Right lobe of liver (tissue), 6 donors: ENCODE data around the gene NT5DC3. TPM values are rescaled to one million over a fixed set of nuclear protein-coding genes. Genes with fewer than 3 reads are reported as not detected.

Experiments used
- ATAC-seq, 4 donors: fragments of 200-7000 bp; cut with Tn5 transposase; one replicate each; pipeline ENCODE4 v1.9.1; 2020; ENCODE audit warnings: mild to moderate bottlenecking in 4 of 4, moderate library complexity in 4 of 4
- DNase-seq, 3 donors: peaks; one replicate each; pipeline ENCODE4 v3.0.0-alpha.2; 2020
- H3K27ac ChIP-seq, 3 donors: fragments of 200-600 bp; one replicate each; pipeline ENCODE4 v1.8.0; 2022
- H3K27me3 ChIP-seq, 2 donors: fragments of 200-600 bp; one replicate each; pipeline ENCODE4 v1.8.0; 2022
- H3K36me3 ChIP-seq, 4 donors: fragments of 200-600 bp; sonication (generic) in 1 of 4; one replicate each; pipeline versions ENCODE4 v1.5.1 to v1.8.0; 2017 to 2022; ENCODE audit warnings: control low read depth in 1 of 4
- H3K4me1 ChIP-seq, 4 donors: fragments of 200-600 bp; sonication (generic) in 1 of 4; one replicate each; pipeline versions ENCODE4 v1.5.1 to v1.8.0; 2017 to 2022; ENCODE audit warnings: control low read depth in 1 of 4
- H3K4me3 ChIP-seq, 3 donors: fragments of 200-600 bp; one replicate each; pipeline ENCODE4 v1.8.0; 2022
- H3K9me3 ChIP-seq, 4 donors: fragments of 200-600 bp; sonication (generic) in 1 of 4; one replicate each; pipeline versions ENCODE4 v1.5.1 to v1.8.0; 2017 to 2022; ENCODE audit warnings: control low read depth in 1 of 4
- CTCF ChIP-seq, 4 donors: fragments of 200-600 bp in 3 of 4; fragments of 450-650 bp in 1 of 4; IDR thresholded peaks; one replicate each; pipeline versions ENCODE4 v1.5.1 to v1.8.0; 2016 to 2022; ENCODE audit warnings: antibody characterized with exemption in 4 of 4, mild to moderate bottlenecking in 2 of 4
- POLR2A ChIP-seq: fragments of 450-650 bp; IDR thresholded peaks from one replicate; pipeline ENCODE4 v1.6.1; 2017; ENCODE audit warnings: antibody characterized with exemption, mild to moderate bottlenecking
- WGBS: methylation state at CpG from one replicate; pipeline ENCODE4 v1.1.6; 2018; ENCODE audit warnings: low coverage, low lambda C conversion rate; ENCODE audit not compliant: insufficient coverage; ENCODE audit errors: missing lambda C conversion rate; 5-methylcytosine and 5-hydroxymethylcytosine counted together
- intact Hi-C, 2 donors: fragments of 100-400 bp; cut with DNase I; formaldehyde crosslinking; loops; one replicate each; pipeline versions ENCODE4 v1.11.2 to v1.14.1; 2022
- total RNA-seq, 6 experiments: library from RNA; depleted of rRNA in 2 of 6; stranded (reverse); fragments of >200 nt in 2 of 6; fragmentation: NEBNext Ultra II Directional in 3 of 6; extraction: Animal tissue kit (Norgen Biotek cat#: 25700) in 3 of 6; gene quantifications; one replicate each; pipeline versions ENCODE4 v1.1.0 to v1.2.4, GENCODE V29; 2016 to 2023
- donor health status: DM: no; HTN: yes; CAD: no.
- donor health status: DM: no; HTN: no; CAD: no.
- donor health status: DM: no; HTN: no; CAD: no.
- donor health status: DM: no; HTN: yes; CAD: no.
- donor health status: DM: no; HTN: yes; CAD: no.

NT5DC3 gene
- total RNA-seq, 6 experiments from 2014 or later, result 3.3 to 10.2 (median 6.6) TPM

DNA sequence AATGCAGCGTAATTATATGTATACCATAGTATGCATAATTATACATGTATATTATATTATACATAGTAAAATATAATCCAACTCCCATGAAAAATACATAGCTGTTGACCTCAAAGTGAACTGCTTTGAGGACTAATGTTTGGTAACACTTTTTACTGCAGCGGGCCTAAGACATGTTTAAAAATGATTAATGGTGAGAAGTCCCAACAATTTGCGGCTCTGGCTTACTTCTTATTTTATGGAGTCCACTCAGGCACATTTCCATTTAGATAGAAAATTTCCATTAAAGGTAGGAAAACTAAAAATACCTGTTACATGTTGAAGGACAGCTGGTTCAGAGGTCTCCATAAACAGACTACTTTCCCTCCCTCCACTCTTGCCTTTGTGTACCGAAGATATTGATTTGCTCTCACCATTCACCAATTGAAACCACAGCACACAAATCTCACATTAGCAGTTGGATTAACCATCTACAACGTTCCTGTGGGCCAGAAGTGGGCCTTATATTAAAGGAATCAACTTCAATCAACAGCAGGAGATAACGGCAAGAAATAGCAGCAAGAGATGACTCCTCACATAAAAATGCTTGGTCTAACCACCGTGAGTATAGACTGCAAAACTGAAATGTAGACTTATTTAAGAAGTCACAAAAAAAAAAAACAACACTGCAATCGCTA lies 14.1 kb upstream of the NT5DC3 start:
- no peaks in the 10 kb centered on the region for H3K9me3 ChIP-seq
- 35% methylated on average over 8 of the region's 8 CpGs for WGBS
- ATAC-seq (peak; percentile 87 to 94 (median 94)), DNase-seq (no peak)
- no peaks in the 10 kb centered on the region for H3K36me3 ChIP-seq
- peaks cover 0 to 11% (median 3%) of the 10 kb centered on the region in 4 donors for H3K4me1 ChIP-seq
- H3K4me3 ChIP-seq, result no peak overlapping the region
- no peaks in the 10 kb centered on the region for H3K27me3 ChIP-seq
- no peak for TF ChIP-seq POLR2A
- TF ChIP-seq CTCF (IDR thresholded peaks at IDR 0.05), result no peak
- intact Hi-C loops, result no loop called here
- peak overlapping the region in 1 of 3 donors; percentile 6 for H3K27ac ChIP-seq

DNA sequence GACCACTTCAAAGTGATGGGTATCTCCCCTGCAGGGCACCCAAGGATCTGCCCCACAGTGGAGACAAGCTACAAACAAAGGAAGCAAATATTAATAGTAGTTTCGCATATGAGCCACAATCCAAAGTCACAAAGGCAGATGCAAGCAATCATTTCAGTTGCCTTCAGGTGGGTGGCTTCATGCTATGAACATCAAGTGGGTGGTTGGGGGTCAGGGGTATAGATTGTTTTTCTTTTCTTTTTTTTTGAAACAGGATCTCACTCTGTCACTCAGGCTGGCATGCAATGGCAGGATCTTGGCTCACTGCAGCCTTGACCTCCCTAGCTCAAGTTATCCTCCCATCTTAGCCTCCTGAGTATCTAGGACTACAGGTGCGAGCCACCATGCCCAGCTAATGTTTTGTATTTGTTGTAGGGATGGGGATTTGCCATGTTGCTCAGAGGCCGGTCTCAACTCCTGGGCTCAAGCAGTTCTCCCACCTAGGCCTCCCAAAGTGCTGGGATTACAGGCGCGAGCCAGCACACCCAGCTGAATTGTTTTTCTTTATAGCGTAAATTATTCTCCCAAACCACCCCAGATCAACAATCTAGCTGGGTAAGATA lies 13.4 kb upstream of the NT5DC3 start:
- ATAC-seq, result no peak
- DNase-seq, result no peak
- Histone ChIP-seq H3K9me3 (no peaks in the 10 kb centered on the region), H3K4me1 (peaks cover 0 to 11% (median 3%) of the 10 kb centered on the region in 4 donors), H3K27ac (no peak overlapping the region), H3K27me3 (no peaks in the 10 kb centered on the region), H3K36me3 (no peaks in the 10 kb centered on the region), H3K4me3 (no peak overlapping the region)
- intact Hi-C loops, result no loop called here
- TF ChIP-seq CTCF (IDR thresholded peaks at IDR 0.05), result no peak
- TF ChIP-seq POLR2A, result no peak
- 100% methylated on average over 5 of the region's 6 CpGs for WGBS

GRCh38 chr12:103852498-103852997 lies 11.5 kb upstream of the NT5DC3 start:
- DNase-seq (no peak), ATAC-seq (no peak)
- H3K4me3 ChIP-seq, result no peak overlapping the region
- H3K9me3 ChIP-seq, result no peaks in the 10 kb centered on the region
- H3K27me3 ChIP-seq, result no peaks in the 10 kb centered on the region
- H3K36me3 ChIP-seq, result no peaks in the 10 kb centered on the region
- peaks cover 0 to 23% (median 9%) of the 10 kb centered on the region in 4 donors for H3K4me1 ChIP-seq
- TF ChIP-seq POLR2A (no peak), CTCF (IDR thresholded peaks at IDR 0.05) (no peak)
- WGBS, result 67% methylated on average over 3 of the region's 3 CpGs
- intact Hi-C loops, result no loop called here
- H3K27ac ChIP-seq, result no peak overlapping the region

- Histone ChIP-seq H3K9me3 (no peaks in the 10 kb centered on the region), H3K27ac (no peak overlapping the region), H3K36me3 (no peaks in the 10 kb centered on the region), H3K4me3 (no peak overlapping the region), H3K4me1 (peaks cover 0 to 27% (median 10%) of the 10 kb centered on the region in 4 donors), H3K27me3 (no peaks in the 10 kb centered on the region)
- intact Hi-C loops, result no loop called here
- 36% methylated on average over 1 of the region's 1 CpG for WGBS
- ATAC-seq (peak in 1 of 4 donors; percentile 24), DNase-seq (no peak)
- TF ChIP-seq POLR2A, result no peak
- TF ChIP-seq CTCF (IDR thresholded peaks at IDR 0.05), result no peak
These were observed 10.1 kb upstream of the NT5DC3 start for GRCh38 chr12:103851127-103851526.
